H9 (cell line): ENCODE data around the gene UVRAG. TPM values are rescaled to one million over a fixed set of nuclear protein-coding genes. Genes with fewer than 3 reads are reported as not detected.

Experiments
- DNase-seq: peaks from one replicate; pipeline ENCODE4 v3.0.0-alpha.2; 2017
- H2AFZ ChIP-seq: one replicate; pipeline ENCODE4 v1.6.1; 2013; ENCODE audit warnings: mild to moderate bottlenecking, low read length, control low read depth, moderate library complexity
- H2AK5ac ChIP-seq: 2 replicates; pipeline ENCODE4 v1.6.1; 2013; ENCODE audit warnings: low read length, control low read depth, mixed read lengths; ENCODE audit not compliant: insufficient read length
- H2BK120ac ChIP-seq: one replicate; pipeline ENCODE4 v1.6.1; 2013; ENCODE audit warnings: low read depth, mild to moderate bottlenecking, low read length, control low read depth, inconsistent platforms; ENCODE audit not compliant: poor library complexity, severe bottlenecking
- H2BK12ac ChIP-seq: 2 replicates; pipeline ENCODE4 v1.6.1; 2013; ENCODE audit warnings: low read length, control low read depth, mixed read lengths, low read depth; ENCODE audit not compliant: insufficient read length
- H2BK15ac ChIP-seq: 2 replicates; pipeline ENCODE4 v1.6.1; 2013; ENCODE audit warnings: low read depth, low read length, control low read depth
- H2BK20ac ChIP-seq: one replicate; pipeline ENCODE4 v1.6.1; 2013; ENCODE audit warnings: low read depth, mild to moderate bottlenecking, low read length, control low read depth, inconsistent platforms; ENCODE audit not compliant: poor library complexity, severe bottlenecking
- H2BK5ac ChIP-seq: 2 replicates; pipeline ENCODE4 v1.6.1; 2013; ENCODE audit warnings: low read length, control low read depth, mixed read lengths; ENCODE audit not compliant: insufficient read length
- H3K14ac ChIP-seq: 2 replicates; pipeline ENCODE4 v1.6.1; 2013; ENCODE audit warnings: low read length, control low read depth; ENCODE audit not compliant: insufficient read depth
- H3K18ac ChIP-seq: 2 replicates; pipeline ENCODE4 v1.6.1; 2013; ENCODE audit warnings: low read depth, mild to moderate bottlenecking, mixed read lengths, low read length, control low read depth; ENCODE audit not compliant: insufficient read length
- H3K23ac ChIP-seq: 2 replicates; pipeline ENCODE4 v1.6.1; 2013; ENCODE audit warnings: low read length, control low read depth, mixed read lengths, low read depth; ENCODE audit not compliant: insufficient read length
- H3K23me2 ChIP-seq: 2 replicates; pipeline ENCODE4 v1.6.1; 2013; ENCODE audit warnings: low read depth, mild to moderate bottlenecking, mixed read lengths, low read length, control low read depth; ENCODE audit not compliant: insufficient read length, poor library complexity, severe bottlenecking
- H3K27ac ChIP-seq: 2 replicates; pipeline ENCODE4 v1.5.1; 2013; ENCODE audit warnings: low read length, control low read depth, mixed read lengths, low read depth; ENCODE audit not compliant: insufficient read length
- H3K27me3 ChIP-seq: 2 replicates; pipeline ENCODE4 v1.6.1; 2013; ENCODE audit warnings: low read length, control low read depth, inconsistent platforms; ENCODE audit not compliant: insufficient read depth
- H3K4ac ChIP-seq: 2 replicates; pipeline ENCODE4 v1.6.1; 2013; ENCODE audit warnings: low read depth, mild to moderate bottlenecking, control low read depth, inconsistent platforms, low read length, moderate library complexity
- H3K4me1 ChIP-seq: 2 replicates; pipeline ENCODE4 v1.6.1; 2013; ENCODE audit warnings: low read length, control low read depth, inconsistent platforms; ENCODE audit not compliant: insufficient read depth
- H3K4me2 ChIP-seq: 2 replicates; pipeline ENCODE4 v1.6.1; 2013; ENCODE audit warnings: low read length, control low read depth, mixed read lengths; ENCODE audit not compliant: insufficient read length, insufficient read depth
- H3K56ac ChIP-seq: 2 replicates; pipeline ENCODE4 v1.6.1; 2013; ENCODE audit warnings: low read depth, mild to moderate bottlenecking, mixed read lengths, low read length, control low read depth; ENCODE audit not compliant: insufficient read length
- H3K79me1 ChIP-seq: 2 replicates; pipeline ENCODE4 v1.6.1; 2013; ENCODE audit warnings: low read depth, mild to moderate bottlenecking, moderate library complexity, low read length, control low read depth, inconsistent platforms; ENCODE audit not compliant: insufficient read depth, poor library complexity, severe bottlenecking
- H3K79me2 ChIP-seq: 2 replicates; pipeline ENCODE4 v1.6.1; 2013; ENCODE audit warnings: low read length, control low read depth, inconsistent platforms; ENCODE audit not compliant: insufficient read depth
- H3K9ac ChIP-seq: 2 replicates; pipeline ENCODE4 v1.6.1; 2013; ENCODE audit warnings: low read length, control low read depth, mixed read lengths; ENCODE audit not compliant: insufficient read length; ENCODE audit errors: extremely low read depth
- H3K9me3 ChIP-seq: one replicate; pipeline ENCODE4 v1.6.1; 2013; ENCODE audit warnings: low read depth, low read length, inconsistent platforms; ENCODE audit not compliant: control insufficient read depth
- H3T11ph ChIP-seq: one replicate; pipeline ENCODE4 v1.6.1; 2013; ENCODE audit warnings: mild to moderate bottlenecking, low read length, control low read depth, inconsistent platforms
- H4K20me1 ChIP-seq: one replicate; pipeline ENCODE4 v1.6.1; 2013; ENCODE audit not compliant: control insufficient read depth, insufficient read length, insufficient read depth
- H4K5ac ChIP-seq: 2 replicates; pipeline ENCODE4 v1.6.1; 2013; ENCODE audit warnings: low read depth, mild to moderate bottlenecking, mixed read lengths, low read length, control low read depth; ENCODE audit not compliant: insufficient read length
- H4K8ac ChIP-seq: replicated peaks from 2 replicates; pipeline ENCODE4 v1.6.1; 2013; ENCODE audit warnings: low read length, control low read depth, mixed read lengths, low read depth; ENCODE audit not compliant: insufficient read length
- H4K91ac ChIP-seq: 2 replicates; pipeline ENCODE4 v1.6.1; 2013; ENCODE audit warnings: low read depth, mild to moderate bottlenecking, moderate library complexity, mixed read lengths, low read length, control low read depth; ENCODE audit not compliant: insufficient read length
- H3K27ac Mint-ChIP-seq, 3 experiments: 2 replicates in 2 of 3; 3 replicates in 1 of 3; pipeline ENCODE4 v1.8.0; 2020 to 2021; ENCODE audit warnings: mixed read lengths in 3 of 3, mild to moderate bottlenecking in 1 of 3, moderate library complexity in 1 of 3
- H3K27me3 Mint-ChIP-seq: 2 replicates; pipeline ENCODE4 v1.8.0; 2021; ENCODE audit warnings: low read depth, mild to moderate bottlenecking, moderate library complexity, mixed read lengths
- H3K36me3 Mint-ChIP-seq, 3 experiments: 2 replicates in 2 of 3; 3 replicates in 1 of 3; pipeline ENCODE4 v1.8.0; 2020 to 2021; ENCODE audit warnings: low read depth in 3 of 3, mixed read lengths in 3 of 3; ENCODE audit not compliant: insufficient read depth in 1 of 3
- H3K4me1 Mint-ChIP-seq, 2 experiments: 2 replicates each; pipeline ENCODE4 v1.8.0; 2020; ENCODE audit warnings: mixed read lengths in 2 of 2
- H3K4me3 Mint-ChIP-seq, 2 experiments: 2 replicates in 1 of 2; 3 replicates in 1 of 2; pipeline ENCODE4 v1.8.0; 2020 to 2021; ENCODE audit warnings: mild to moderate bottlenecking in 2 of 2, mixed read lengths in 2 of 2, moderate library complexity in 1 of 2
- H3K9me3 Mint-ChIP-seq, 2 experiments: 2 replicates in 1 of 2; 3 replicates in 1 of 2; pipeline ENCODE4 v1.8.0; 2020; ENCODE audit warnings: mild to moderate bottlenecking in 2 of 2, mixed read lengths in 2 of 2, moderate library complexity in 1 of 2
- CTCF ChIP-seq: fragments of 200-600 bp; sonication (generic); conservative IDR thresholded peaks from 3 replicates; pipeline ENCODE4 v1.8.0; 2021; ENCODE audit warnings: antibody characterized with exemption, mild to moderate bottlenecking
- WGBS: extraction: QIAGEN DNeasy Blood & Tissue Kit; methylation state at CpG from one replicate; pipeline ENCODE4 v1.1.7; 2013; ENCODE audit warnings: missing lambda C conversion rate, low lambda C conversion rate, mixed read lengths; ENCODE audit not compliant: insufficient read length; ENCODE audit errors: extremely low coverage; 5-methylcytosine and 5-hydroxymethylcytosine counted together
- total RNA-seq: library from RNA; stranded (reverse); gene quantifications from 2 replicates; pipeline ENCODE4 v1.2.1, GENCODE V29; 2021

UVRAG gene
- total RNA-seq, 1 experiment from 2014 or later, result 18.5 TPM

DNA sequence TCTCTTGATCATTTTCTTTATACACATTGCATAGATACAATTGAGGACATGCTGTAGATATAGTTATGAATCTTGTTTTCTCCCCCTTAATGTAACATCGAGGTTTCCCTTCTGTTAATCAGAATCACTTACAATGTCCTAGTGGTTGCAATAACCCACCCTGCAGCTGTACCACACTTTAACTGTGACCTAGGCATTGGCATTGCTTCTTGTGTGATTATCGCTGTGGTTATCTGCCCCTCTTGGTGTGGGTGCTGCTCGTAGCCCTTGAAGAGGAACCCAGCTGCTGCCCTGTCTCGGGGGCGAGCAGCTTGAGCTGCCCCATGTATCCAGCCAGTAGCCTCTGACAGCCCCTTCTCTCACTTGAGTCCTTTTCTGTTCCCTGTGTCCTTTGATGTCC is 44.9 kb upstream of the UVRAG start:
- no peaks in the 10 kb centered on the region for H3K79me1 ChIP-seq
- no peak overlapping the region for H2BK20ac ChIP-seq
- no peak overlapping the region for H2BK15ac ChIP-seq
- no peak overlapping the region for H3K27ac ChIP-seq
- no peak for DNase-seq
- H3K4me1 Mint-ChIP-seq, result peaks cover 29 to 38% of the 10 kb centered on the region in 2 experiments
- no peak overlapping the region for H3K27ac Mint-ChIP-seq
- no peaks in the 10 kb centered on the region for H3K79me2 ChIP-seq
- peaks cover 17% of the 10 kb centered on the region; the same call in 1 of the 2 replicates for H3K27me3 ChIP-seq
- peaks cover 3% of the 10 kb centered on the region for H3K23me2 ChIP-seq
- H3K56ac ChIP-seq, result no peak overlapping the region
- no peak overlapping the region for H4K5ac ChIP-seq
- no peak overlapping the region for H2AFZ ChIP-seq
- no peak overlapping the region for H3K4me3 Mint-ChIP-seq
- no peak overlapping the region for H2BK12ac ChIP-seq
- H3K9me3 Mint-ChIP-seq, result peaks cover 0 to 7% of the 10 kb centered on the region in 2 experiments; a peak in 2 of 5 replicates
- H4K20me1 ChIP-seq, result no peaks in the 10 kb centered on the region
- no peak overlapping the region for H4K91ac ChIP-seq
- H2BK5ac ChIP-seq, result no peak overlapping the region
- no peak overlapping the region for H3T11ph ChIP-seq
- no peaks in the 10 kb centered on the region for H3K9me3 ChIP-seq
- H3K27me3 Mint-ChIP-seq, result peaks cover 83% of the 10 kb centered on the region
- H2AK5ac ChIP-seq, result no peak overlapping the region
- H3K4me2 ChIP-seq, result no peak overlapping the region
- no peaks in the 10 kb centered on the region for H3K4me1 ChIP-seq
- H2BK120ac ChIP-seq, result no peak overlapping the region
- TF ChIP-seq CTCF, result no peak
- H3K9ac ChIP-seq, result no peak overlapping the region
- no peak overlapping the region for H4K8ac ChIP-seq
- H3K23ac ChIP-seq, result no peak overlapping the region
- H3K4ac ChIP-seq, result no peak overlapping the region
- no peak overlapping the region for H3K14ac ChIP-seq
- no peak overlapping the region for H3K18ac ChIP-seq
- H3K36me3 Mint-ChIP-seq, result no peaks in the 10 kb centered on the region; a peak in 1 of 7 replicates
- no CpG with 5 or more reads among the region's 5 CpGs for WGBS
